ENCODE data around the gene IL1RAPL2.

DNA sequence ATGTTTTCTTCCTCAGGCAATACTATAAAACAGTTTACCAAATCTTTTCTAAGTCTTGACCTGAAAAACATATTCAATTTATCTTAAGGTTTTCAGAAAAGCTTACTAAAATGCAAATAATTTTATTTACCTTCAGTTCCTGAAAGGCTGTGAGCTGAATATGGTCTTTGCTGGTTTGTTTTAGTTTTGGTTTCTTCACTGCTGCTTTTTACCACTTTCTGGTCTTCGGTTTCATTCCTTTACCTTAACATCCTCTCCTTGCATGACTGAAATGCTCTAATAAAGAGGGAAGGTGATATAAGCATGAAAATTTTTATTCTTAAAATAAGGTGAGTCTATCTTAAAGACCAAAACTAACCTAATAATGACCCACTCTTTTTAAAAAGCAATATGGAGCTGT, 1159.2 kb downstream of the IL1RAPL2 start:
- TF ChIP-seq, protein P1, sequence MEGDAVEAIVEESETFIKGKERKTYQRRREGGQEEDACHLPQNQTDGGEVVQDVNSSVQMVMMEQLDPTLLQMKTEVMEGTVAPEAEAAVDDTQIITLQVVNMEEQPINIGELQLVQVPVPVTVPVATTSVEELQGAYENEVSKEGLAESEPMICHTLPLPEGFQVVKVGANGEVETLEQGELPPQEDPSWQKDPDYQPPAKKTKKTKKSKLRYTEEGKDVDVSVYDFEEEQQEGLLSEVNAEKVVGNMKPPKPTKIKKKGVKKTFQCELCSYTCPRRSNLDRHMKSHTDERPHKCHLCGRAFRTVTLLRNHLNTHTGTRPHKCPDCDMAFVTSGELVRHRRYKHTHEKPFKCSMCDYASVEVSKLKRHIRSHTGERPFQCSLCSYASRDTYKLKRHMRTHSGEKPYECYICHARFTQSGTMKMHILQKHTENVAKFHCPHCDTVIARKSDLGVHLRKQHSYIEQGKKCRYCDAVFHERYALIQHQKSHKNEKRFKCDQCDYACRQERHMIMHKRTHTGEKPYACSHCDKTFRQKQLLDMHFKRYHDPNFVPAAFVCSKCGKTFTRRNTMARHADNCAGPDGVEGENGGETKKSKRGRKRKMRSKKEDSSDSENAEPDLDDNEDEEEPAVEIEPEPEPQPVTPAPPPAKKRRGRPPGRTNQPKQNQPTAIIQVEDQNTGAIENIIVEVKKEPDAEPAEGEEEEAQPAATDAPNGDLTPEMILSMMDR (IDR thresholded peaks at IDR 0.05), result no peak
- no peak for TF ChIP-seq POLR2A (IDR thresholded peaks at IDR 0.05)
- no peak for TF ChIP-seq EP300 (IDR thresholded peaks at IDR 0.05; ENCODE audit: low read depth)

All from transverse colon (tissue), 3 donors.